Dendritic cell treated with granulocyte-macrophage colony-stimulating factor and Interleukin-4, amounts not matched to agents 40 ng/mL and 50 ng/mL, for 4 days (primary cell): ENCODE results near the gene PRSS2.
A peak's percentile ranks its signal among the peaks of the same experiment; 100 is the strongest.

ENCODE experiments used
- H3K27ac Mint-ChIP-seq: one replicate; pipeline ENCODE4 v1.8.0; 2022; ENCODE audit warnings: mild to moderate bottlenecking, mixed read lengths
- H3K27me3 Mint-ChIP-seq: one replicate; pipeline ENCODE4 v1.8.0; 2022; ENCODE audit warnings: mild to moderate bottlenecking, mixed read lengths
- H3K36me3 Mint-ChIP-seq: one replicate; pipeline ENCODE4 v1.8.0; 2022; ENCODE audit warnings: low read depth, mixed read lengths
- H3K4me1 Mint-ChIP-seq: one replicate; pipeline ENCODE4 v1.8.0; 2022; ENCODE audit warnings: low read depth, mixed read lengths
- H3K4me3 Mint-ChIP-seq: one replicate; pipeline ENCODE4 v1.8.0; 2022; ENCODE audit warnings: mild to moderate bottlenecking, moderate library complexity, mixed read lengths
- H3K9me3 Mint-ChIP-seq: one replicate; pipeline ENCODE4 v1.8.0; 2022; ENCODE audit warnings: mixed read lengths
- intact Hi-C: fragments of 100-400 bp; cut with micrococcal nuclease; formaldehyde crosslinking; loops from one replicate; pipeline ENCODE4 v1.15.0; 2022

The PRSS2 gene

DNA sequence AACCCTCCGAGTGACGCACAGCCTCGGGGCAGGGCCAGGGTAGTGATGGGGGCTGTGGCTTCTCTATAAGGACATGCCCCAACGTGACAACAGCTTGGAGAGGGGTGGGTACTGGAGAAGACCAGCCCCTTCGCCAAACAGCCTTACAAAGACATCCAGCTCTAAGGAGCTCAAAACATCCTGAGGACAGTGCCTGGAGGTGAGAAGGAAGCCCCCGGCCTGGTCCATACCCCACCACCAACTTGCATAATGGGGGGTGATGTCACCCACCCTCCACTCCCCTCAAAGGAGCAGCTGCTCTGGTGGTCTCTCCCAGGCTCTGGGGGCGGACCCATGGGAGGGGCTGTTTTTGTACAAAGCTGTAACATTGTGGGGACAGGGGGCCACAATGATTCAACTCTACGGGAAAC is 15.1 kb downstream of the PRSS2 start:
- intact Hi-C loops: no loop called here
- H3K9me3 Mint-ChIP-seq: no peaks in the 10 kb centered on the region
- H3K27me3 Mint-ChIP-seq: peaks cover 7% of the 10 kb centered on the region
- H3K4me1 Mint-ChIP-seq: peaks cover 24% of the 10 kb centered on the region
- H3K27ac Mint-ChIP-seq: no peak overlapping the region
- no peaks in the 10 kb centered on the region for H3K36me3 Mint-ChIP-seq
- no peak overlapping the region for H3K4me3 Mint-ChIP-seq

DNA sequence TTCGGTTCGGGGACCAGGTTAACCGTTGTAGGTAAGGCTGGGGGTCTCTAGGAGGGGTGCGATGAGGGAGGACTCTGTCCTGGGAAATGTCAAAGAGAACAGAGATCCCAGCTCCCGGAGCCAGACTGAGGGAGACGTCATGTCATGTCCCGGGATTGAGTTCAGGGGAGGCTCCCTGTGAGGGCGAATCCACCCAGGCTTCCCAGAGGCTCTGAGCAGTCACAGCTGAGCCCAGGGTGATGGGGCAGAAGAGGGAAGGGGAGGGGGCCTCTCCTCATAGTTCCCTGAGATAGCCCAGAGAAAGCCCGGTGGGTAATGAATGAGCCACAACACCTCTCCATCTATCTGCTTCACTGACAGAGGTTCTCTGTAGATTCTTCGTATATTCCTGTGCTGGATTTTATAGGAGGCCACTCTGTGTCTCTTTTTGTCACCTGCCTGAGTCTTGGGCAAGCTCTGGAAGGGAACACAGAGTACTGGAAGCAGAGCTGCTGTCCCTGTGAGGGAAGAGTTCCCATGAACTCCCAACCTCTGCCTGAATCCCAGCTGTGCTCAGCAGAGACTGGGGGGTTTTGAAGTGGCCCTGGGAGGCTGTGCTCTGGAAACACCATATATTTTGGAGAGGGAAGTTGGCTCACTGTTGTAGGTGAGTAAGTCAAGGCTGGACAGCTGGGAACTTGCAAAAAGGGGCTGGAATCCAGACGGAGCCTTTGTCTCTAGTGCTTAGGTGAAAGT is 16.4 kb downstream of the PRSS2 start:
- H3K27ac Mint-ChIP-seq: no peak overlapping the region
- peaks cover 24% of the 10 kb centered on the region for H3K4me1 Mint-ChIP-seq

DNA sequence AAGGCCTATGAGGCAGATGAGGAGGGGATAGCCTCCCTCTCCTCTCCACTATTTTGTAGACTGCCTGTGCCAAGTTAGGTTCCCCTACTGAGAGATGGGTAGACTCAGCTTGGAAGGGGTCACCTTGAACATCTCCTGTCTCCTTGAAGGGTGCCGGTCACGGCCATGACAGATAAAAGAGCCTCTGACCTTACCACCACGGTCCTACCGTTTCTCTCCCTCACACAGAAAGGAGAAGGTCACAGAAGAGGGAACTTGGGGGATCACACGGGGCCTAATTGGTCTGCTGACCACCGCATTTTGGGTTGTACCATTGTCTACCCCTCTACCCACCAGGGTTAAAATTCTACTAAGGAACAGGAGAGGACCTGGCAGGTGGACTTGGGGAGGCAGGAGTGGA is 17.0 kb downstream of the PRSS2 start:
- Mint-ChIP-seq H3K36me3 (no peaks in the 10 kb centered on the region), H3K9me3 (no peaks in the 10 kb centered on the region), H3K4me3 (no peak overlapping the region), H3K27me3 (peaks cover 8% of the 10 kb centered on the region), H3K27ac (no peak overlapping the region), H3K4me1 (peaks cover 23% of the 10 kb centered on the region)
- intact Hi-C loops: no loop called here

More for the DNA sequence above, 16.4 kb downstream of the PRSS2 start:
- no peaks in the 10 kb centered on the region for H3K9me3 Mint-ChIP-seq
- no peak overlapping the region for H3K4me3 Mint-ChIP-seq
- intact Hi-C loops: no loop called here
- peaks cover 7% of the 10 kb centered on the region for H3K27me3 Mint-ChIP-seq
- H3K36me3 Mint-ChIP-seq: no peaks in the 10 kb centered on the region

DNA sequence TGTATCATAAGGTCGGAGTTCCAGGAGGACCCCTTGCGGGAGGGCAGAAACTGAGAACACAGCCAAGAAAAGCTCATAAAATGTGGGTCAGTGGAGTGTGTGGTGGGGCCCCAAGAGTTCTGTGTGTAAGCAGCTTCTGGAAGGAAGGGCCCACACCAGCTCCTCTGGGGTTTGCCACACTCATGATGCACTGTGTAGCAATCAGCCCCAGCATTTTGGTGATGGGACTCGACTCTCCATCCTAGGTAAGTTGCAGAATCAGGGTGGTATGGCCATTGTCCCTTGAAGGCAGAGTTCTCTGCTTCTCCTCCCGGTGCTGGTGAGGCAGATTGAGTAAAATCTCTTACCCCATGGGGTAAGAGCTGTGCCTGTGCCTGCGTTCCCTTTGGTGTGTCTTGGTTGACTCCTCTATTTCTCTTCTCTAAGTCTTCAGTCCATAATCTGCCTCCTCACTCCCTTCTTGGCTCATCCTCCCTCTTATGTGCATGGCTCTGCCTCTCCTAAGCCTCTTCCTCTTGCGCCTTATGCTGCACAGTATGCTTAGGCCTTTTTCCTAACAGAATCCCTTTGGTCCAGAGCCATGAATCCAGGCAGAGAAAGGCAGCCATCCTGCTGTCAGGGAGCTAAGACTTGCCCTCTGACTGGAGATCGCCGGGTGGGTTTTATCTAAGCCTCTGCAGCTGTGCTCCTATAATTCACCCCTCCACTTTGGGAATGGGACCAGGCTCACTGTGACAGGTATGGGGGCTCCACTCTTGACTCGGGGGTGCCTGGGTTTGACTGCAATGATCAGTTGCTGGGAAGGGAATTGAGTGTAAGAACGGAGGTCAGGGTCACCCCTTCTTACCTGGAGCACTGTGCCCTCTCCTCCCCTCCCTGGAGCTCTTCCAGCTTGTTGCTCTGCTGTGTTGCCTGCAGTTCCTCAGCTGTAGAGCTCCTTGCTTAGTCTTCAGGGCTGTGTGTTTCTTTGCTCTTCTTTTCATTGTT is 17.8 kb downstream of the PRSS2 start:
- no peaks in the 10 kb centered on the region for H3K9me3 Mint-ChIP-seq
- no peak overlapping the region for H3K4me3 Mint-ChIP-seq
- peaks cover 11% of the 10 kb centered on the region for H3K27me3 Mint-ChIP-seq
- H3K36me3 Mint-ChIP-seq: no peaks in the 10 kb centered on the region
- intact Hi-C loops: no loop called here
- peaks cover 15% of the 10 kb centered on the region for H3K4me1 Mint-ChIP-seq
- H3K27ac Mint-ChIP-seq: no peak overlapping the region

DNA sequence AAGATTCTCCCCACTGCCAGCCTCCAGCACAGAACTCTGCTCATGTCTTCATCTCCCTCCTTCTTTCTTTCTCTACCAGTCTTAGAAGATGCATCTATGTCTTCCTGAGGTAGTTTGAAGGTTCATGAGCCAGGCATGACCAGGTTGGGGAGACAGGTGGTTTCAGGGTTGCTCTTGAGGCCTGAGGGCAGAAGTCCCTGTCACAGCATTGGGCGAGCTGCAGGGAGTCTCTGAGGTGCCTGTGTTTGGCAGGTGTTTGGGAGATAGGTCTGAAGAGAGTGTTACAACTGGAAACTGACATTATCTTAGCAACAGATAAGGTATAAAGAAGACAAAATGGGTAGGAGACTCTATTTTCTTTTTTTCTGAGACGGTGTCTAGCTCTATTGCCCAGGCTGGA is 18.7 kb downstream of the PRSS2 start:
- Mint-ChIP-seq H3K27me3 (peaks cover 19% of the 10 kb centered on the region), H3K36me3 (no peaks in the 10 kb centered on the region), H3K27ac (no peak overlapping the region), H3K9me3 (no peaks in the 10 kb centered on the region), H3K4me3 (no peak overlapping the region), H3K4me1 (peaks cover 10% of the 10 kb centered on the region)
- intact Hi-C loops: no loop called here

DNA sequence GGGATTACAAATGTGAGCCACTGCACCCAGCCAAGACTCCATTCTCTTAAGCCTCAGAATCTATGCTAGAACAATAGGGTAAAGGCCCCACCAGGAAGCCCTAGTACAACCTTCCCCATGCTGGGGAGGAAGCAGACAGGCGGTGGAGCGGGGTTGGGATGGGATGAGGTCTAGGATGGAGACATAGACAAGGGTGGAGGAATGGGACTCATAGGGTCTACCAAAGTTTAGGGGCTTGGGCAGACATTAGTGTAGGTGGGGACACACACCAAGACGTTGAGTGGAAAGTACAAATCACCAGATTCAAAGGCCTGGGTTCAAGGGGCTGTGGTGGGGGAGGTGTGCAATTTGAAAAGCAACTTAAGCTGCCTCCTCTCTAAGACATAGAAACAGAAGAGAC is 19.3 kb downstream of the PRSS2 start:
- intact Hi-C loops: no loop called here
- H3K4me1 Mint-ChIP-seq: peaks cover 10% of the 10 kb centered on the region
- no peaks in the 10 kb centered on the region for H3K36me3 Mint-ChIP-seq
- no peak overlapping the region for H3K27ac Mint-ChIP-seq
- H3K9me3 Mint-ChIP-seq: no peaks in the 10 kb centered on the region
- no peak overlapping the region for H3K4me3 Mint-ChIP-seq
- H3K27me3 Mint-ChIP-seq: peaks cover 25% of the 10 kb centered on the region

DNA sequence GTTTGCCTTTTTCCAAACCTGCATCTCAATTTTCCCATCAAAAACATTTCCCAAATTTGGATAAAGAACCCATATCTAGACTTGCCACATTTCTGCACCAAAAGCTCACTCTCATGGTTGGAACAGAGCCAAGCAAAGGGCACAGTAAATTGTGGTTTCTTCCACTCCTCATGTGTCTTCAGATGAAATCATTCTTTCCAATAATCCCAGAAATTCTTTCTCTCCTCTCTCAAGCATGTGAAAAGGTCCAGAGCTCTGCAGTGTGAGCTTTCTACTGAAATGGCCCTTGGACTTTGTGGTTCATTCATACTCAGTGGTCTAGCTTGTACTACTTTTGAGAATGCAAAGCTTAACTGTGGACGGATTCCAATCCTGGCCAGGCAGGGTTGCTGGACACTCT is 19.8 kb downstream of the PRSS2 start:
- Mint-ChIP-seq H3K9me3 (no peaks in the 10 kb centered on the region), H3K4me3 (no peak overlapping the region), H3K36me3 (no peaks in the 10 kb centered on the region), H3K4me1 (peaks cover 10% of the 10 kb centered on the region), H3K27ac (no peak overlapping the region), H3K27me3 (peaks cover 28% of the 10 kb centered on the region)
- intact Hi-C loops: no loop called here

DNA sequence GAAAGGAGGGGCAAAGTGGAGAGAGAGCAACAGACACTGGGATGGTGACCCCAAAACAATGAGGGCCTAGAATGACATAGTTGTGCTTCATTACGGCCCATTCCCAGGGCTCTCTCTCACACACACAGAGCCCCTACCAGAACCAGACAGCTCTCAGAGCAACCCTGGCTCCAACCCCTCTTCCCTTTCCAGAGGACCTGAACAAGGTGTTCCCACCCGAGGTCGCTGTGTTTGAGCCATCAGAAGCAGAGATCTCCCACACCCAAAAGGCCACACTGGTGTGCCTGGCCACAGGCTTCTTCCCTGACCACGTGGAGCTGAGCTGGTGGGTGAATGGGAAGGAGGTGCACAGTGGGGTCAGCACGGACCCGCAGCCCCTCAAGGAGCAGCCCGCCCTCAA is 20.7 kb downstream of the PRSS2 start:
- no peak overlapping the region for H3K27ac Mint-ChIP-seq
- intact Hi-C loops: no loop called here
- H3K4me3 Mint-ChIP-seq: no peak overlapping the region
- peaks cover 16% of the 10 kb centered on the region for H3K4me1 Mint-ChIP-seq
- peaks cover 38% of the 10 kb centered on the region for H3K27me3 Mint-ChIP-seq
- no peaks in the 10 kb centered on the region for H3K9me3 Mint-ChIP-seq
- no peaks in the 10 kb centered on the region for H3K36me3 Mint-ChIP-seq

DNA sequence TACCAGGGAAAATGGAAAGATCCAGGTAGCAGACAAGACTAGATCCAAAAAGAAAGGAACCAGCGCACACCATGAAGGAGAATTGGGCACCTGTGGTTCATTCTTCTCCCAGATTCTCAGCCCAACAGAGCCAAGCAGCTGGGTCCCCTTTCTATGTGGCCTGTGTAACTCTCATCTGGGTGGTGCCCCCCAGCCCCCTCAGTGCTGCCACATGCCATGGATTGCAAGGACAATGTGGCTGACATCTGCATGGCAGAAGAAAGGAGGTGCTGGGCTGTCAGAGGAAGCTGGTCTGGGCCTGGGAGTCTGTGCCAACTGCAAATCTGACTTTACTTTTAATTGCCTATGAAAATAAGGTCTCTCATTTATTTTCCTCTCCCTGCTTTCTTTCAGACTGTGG is 21.4 kb downstream of the PRSS2 start:
- no peak overlapping the region for H3K4me3 Mint-ChIP-seq

DNA sequence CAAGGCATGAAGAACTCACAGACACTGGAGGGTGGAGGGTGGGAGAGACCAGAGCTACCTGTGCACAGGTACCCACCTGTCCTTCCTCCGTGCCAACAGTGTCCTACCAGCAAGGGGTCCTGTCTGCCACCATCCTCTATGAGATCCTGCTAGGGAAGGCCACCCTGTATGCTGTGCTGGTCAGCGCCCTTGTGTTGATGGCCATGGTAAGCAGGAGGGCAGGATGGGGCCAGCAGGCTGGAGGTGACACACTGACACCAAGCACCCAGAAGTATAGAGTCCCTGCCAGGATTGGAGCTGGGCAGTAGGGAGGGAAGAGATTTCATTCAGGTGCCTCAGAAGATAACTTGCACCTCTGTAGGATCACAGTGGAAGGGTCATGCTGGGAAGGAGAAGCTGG is 21.8 kb downstream of the PRSS2 start:
- Mint-ChIP-seq H3K27me3 (peaks cover 47% of the 10 kb centered on the region), H3K4me1 (peaks cover 23% of the 10 kb centered on the region), H3K9me3 (no peaks in the 10 kb centered on the region), H3K27ac (no peak overlapping the region), H3K4me3 (no peak overlapping the region), H3K36me3 (no peaks in the 10 kb centered on the region)
- intact Hi-C loops: no loop called here

More for the DNA sequence above, 21.4 kb downstream of the PRSS2 start:
- H3K36me3 Mint-ChIP-seq: no peaks in the 10 kb centered on the region
- H3K27me3 Mint-ChIP-seq: peaks cover 44% of the 10 kb centered on the region
- peaks cover 20% of the 10 kb centered on the region for H3K4me1 Mint-ChIP-seq
- H3K9me3 Mint-ChIP-seq: no peaks in the 10 kb centered on the region
- intact Hi-C loops: no loop called here
- H3K27ac Mint-ChIP-seq: no peak overlapping the region

DNA sequence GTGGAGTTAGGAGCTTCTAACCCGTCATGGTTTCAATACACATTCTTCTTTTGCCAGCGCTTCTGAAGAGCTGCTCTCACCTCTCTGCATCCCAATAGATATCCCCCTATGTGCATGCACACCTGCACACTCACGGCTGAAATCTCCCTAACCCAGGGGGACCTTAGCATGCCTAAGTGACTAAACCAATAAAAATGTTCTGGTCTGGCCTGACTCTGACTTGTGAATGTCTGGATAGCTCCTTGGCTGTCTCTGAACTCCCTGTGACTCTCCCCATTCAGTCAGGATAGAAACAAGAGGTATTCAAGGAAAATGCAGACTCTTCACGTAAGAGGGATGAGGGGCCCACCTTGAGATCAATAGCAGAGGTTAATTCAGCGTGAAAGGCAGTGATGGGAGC is 22.4 kb downstream of the PRSS2 start:
- Mint-ChIP-seq H3K4me3 (no peak overlapping the region), H3K36me3 (no peaks in the 10 kb centered on the region), H3K27ac (no peak overlapping the region), H3K9me3 (no peaks in the 10 kb centered on the region), H3K27me3 (peaks cover 52% of the 10 kb centered on the region), H3K4me1 (peaks cover 23% of the 10 kb centered on the region)
- intact Hi-C loops: no loop called here

DNA sequence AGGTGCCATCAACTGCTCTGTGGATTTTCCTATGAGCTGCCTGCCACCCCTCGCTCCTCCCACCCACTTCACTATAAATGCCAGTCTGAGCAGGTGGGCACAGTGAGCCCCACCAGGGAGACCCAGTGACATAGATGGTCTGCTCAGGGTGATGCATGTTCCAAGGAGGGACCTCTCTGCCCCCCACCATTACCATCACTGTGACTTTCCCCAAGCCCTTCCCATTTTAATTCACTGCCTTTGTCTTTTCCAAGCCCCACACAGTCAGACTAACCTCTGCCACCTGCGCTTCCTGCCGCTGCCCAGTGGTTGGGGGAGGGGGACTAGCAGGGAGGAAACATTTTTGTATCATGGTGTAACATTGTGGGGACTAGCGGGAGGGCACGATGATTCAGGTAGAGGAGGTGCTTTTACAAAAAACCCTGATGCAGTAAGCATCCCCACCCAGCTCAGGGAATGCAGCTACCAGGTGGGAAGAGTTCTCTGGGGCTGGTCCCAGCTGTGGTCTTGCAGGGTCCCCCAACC is 24.6 kb downstream of the PRSS2 start:
- intact Hi-C loops: no loop called here
- H3K27ac Mint-ChIP-seq: no peak overlapping the region
- H3K27me3 Mint-ChIP-seq: peaks cover 67% of the 10 kb centered on the region
- no peak overlapping the region for H3K4me3 Mint-ChIP-seq
- H3K4me1 Mint-ChIP-seq: peaks cover 18% of the 10 kb centered on the region
- H3K36me3 Mint-ChIP-seq: no peaks in the 10 kb centered on the region
- no peaks in the 10 kb centered on the region for H3K9me3 Mint-ChIP-seq

DNA sequence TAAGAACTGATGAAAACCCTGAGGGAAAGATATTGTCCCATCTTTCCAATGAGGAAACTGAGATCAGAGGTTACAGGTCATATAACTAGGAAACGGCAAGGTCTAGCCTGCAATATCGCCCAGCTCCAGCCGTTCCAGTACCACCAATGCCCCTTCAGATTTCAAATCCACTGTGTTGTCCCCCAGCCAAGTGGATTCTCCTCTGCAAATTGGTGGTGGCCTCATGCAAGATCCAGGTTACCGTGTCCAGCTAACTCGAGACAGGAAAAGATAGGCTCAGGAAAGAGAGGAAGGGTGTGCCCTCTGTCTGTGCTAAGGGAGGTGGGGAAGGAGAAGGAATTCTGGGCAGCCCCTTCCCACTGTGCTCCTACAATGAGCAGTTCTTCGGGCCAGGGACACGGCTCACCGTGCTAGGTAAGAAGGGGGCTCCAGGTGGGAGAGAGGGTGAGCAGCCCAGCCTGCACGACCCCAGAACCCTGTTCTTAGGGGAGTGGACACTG is 25.3 kb downstream of the PRSS2 start:
- H3K9me3 Mint-ChIP-seq: no peaks in the 10 kb centered on the region
- H3K4me1 Mint-ChIP-seq: peaks cover 18% of the 10 kb centered on the region
- H3K36me3 Mint-ChIP-seq: no peaks in the 10 kb centered on the region
- H3K27ac Mint-ChIP-seq: no peak overlapping the region
- H3K4me3 Mint-ChIP-seq: peak overlapping the region; percentile 21
- intact Hi-C loops: no loop called here
- peaks cover 70% of the 10 kb centered on the region for H3K27me3 Mint-ChIP-seq
